GM19043 (cell line): Measurements from ENCODE around the gene WNT8B.

Experiments
- ATAC-seq: cut with Tn5 transposase; IDR thresholded peaks from one replicate; pipeline ENCODE4 v1.9.1; 2021; ENCODE audit warnings: low read depth; ENCODE audit not compliant: unreplicated experiment

The WNT8B gene, protein sequence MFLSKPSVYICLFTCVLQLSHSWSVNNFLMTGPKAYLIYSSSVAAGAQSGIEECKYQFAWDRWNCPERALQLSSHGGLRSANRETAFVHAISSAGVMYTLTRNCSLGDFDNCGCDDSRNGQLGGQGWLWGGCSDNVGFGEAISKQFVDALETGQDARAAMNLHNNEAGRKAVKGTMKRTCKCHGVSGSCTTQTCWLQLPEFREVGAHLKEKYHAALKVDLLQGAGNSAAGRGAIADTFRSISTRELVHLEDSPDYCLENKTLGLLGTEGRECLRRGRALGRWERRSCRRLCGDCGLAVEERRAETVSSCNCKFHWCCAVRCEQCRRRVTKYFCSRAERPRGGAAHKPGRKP

DNA sequence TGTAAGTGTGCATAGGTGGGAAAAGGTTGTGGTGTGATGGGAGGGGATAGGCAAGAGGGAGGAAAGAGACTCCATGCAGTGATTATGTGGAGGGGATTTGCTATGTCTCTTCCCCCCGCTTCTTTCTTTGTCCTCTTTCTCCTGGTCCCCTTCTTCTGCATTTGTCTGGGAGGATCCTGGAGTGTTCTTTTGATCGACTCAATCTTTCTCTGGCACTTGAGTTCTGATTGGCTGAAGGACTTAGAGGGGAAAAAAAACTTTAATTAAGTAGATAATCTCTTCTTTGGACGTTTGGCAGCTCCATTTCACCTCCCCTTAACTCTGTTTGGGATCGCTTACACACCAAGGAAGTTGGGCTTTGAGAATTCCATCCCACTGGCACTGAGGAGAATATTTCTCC is at the start of gene WNT8B:
WNT8B (plus strand) TSS at position 301 of the 400 bp plus-strand sequence. CDS start 160 bp downstream, outside the sequence.
- no peak for ATAC-seq

DNA sequence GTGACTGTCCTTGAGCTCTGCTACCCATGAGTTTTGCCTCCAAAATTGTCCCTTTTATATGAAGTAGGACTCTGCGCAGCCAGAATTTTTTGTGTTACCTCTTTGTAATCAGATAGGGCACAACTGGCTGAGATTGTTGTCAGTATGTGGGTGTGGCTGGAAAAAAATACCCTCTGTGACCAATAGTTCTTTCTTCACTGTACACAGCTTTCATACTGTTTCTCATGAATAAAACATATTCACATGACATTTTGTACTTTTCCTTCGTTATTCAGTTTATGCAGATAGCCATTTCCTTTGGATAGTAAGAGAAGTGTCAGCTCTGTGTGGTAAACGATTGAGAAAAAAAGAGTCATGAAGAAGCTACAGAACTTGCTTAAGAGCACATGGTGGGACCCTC is 49.6 kb upstream of the WNT8B start:
- ATAC-seq = no peak

DNA sequence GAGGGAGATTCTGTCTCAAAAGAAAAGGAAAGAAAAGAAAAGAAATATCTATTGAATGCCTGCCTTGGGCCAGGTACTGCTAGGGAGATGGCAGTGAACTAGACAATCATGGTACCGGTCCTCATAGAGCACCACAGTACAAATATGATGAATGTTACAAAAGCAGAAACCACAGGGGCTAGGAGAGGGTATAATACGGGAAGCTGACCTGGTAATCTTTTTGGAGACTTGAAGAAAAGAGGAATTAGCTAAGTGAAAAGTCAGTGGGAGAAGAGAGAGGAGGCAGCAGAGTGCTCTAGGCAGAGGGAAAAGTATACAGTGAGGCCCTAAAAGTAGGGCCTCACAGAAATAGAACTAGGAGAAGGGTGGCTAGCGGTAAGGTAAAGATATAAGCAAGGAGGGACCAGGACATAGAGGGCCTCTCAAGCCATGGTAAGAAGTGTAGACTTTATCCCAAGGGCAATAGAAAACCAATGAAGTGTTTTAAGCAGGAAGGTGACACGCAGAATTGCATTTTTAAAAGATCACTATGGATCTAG is 42.8 kb upstream of the WNT8B start:
- no peak for ATAC-seq

DNA sequence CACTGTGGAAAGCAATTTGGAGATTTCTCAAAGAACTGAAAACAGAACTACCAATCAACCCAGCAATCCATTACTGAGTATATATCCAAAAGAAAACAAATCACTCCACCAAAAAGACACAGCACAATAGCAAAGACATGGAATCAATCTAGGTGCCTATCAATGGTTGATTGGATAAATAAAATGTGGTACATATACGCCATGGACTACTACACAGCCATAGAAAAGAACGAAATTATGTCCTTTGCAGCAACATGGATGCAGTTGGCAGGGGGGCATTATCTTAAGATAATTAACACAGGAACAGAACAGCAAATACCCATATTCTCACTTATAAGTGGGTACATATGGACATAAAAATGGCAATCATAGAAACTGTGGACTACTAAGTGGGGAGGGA is 35.4 kb upstream of the WNT8B start:
- ATAC-seq = no peak

GRCh38 chr10:100433253-100434240 is 29.3 kb upstream of the WNT8B start:
- peak; percentile 79 for ATAC-seq

- ATAC-seq = no peak
Observed at GRCh38 chr10:100436255-100436654, 26.6 kb upstream of the WNT8B start.

DNA sequence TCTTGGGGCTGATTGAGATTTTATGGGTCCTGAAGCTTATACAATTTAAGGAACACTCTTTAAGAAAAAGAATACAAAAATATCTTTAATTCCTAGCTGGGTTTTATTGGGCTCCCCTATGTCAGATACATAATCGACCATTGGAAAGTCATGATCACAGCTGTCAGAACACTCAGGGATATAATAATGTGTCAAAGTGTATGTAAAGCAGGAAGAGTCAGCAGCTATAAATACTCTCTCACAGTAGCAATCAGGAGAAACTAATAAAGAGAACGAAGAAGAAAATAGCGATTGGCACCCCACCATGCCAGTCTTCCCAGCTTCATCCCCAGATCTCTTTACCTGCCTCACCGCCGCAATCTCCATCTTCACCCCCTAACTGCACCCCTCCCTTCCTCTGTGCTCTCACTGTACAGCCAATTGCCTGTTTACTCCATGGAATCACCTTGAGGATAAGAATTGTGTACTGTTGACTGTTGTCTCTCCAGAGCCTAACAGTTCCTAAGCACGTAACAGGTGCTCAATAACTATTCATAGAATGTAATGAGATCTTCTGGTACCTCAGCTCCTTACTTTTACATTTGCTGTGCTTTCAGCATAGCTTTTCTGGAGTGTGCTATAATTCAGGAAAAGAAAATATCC is 24.0 kb upstream of the WNT8B start:
- no peak for ATAC-seq

DNA sequence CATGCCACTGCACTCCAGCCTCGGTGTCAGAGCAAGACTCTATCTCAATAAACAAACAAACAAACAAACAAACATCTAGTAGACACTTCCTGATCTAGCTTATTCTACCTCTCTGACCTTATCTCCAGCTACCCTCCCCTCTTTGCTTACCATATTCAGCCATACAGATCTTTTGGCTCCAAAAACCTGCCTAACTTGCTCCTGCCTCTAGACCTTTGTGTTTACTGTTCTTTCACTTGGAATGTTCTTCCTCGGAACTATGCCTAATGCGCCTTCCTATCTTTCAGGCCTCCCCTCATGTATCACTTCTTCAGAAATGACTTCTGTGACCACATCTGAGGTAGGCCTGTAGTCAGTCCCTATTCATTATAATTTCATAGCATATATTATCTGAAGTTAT is 20.3 kb upstream of the WNT8B start:
- ATAC-seq = no peak

DNA sequence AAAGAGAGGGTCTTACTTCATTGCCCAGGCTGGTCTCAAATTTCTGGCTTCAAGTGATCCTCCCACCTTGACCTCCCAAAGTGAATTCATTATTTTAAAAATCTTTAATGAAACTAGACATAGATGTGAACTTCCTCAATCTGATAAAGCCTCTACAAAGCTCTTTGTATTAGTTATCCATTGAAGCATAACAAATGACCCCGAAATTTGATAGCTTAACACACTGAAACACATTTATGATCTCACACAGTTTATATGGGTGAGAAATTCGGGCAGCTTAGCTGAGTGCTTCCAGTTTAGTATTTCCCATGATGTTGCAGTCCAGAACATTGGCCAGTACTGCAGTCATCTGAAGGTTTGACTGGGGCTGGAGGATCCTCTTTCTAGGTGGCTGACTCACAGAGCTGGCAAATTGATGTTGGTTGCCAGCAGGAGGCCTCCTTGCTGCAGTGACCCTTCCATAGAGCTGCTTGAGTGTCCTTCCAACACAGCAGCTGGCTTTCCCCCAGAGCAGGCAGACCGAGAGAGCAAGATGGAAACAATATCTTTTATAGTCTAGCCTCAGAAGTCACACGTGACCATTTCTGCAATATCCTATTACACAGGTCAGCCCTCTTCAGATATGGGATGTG is 16.6 kb upstream of the WNT8B start:
- no peak for ATAC-seq

DNA sequence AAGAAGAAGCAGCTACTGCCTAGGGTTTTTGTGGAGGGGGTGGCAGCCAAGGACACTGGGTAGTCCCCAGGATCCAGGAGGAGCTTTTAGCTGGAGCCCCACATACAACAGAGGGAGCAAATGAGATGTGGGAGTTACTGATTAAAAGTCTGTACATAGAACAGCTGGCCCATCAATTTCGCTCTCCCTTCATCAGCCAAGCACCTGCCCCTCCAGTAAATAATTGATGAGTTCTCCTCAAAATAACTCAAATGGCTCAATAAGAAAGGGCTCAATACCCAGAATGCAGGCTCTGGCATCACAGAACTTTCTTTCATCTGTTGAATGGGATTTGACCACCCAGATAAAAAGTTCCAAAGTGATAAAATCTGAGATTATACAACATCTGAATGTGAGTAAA is 15.1 kb upstream of the WNT8B start:
- no peak for ATAC-seq

DNA sequence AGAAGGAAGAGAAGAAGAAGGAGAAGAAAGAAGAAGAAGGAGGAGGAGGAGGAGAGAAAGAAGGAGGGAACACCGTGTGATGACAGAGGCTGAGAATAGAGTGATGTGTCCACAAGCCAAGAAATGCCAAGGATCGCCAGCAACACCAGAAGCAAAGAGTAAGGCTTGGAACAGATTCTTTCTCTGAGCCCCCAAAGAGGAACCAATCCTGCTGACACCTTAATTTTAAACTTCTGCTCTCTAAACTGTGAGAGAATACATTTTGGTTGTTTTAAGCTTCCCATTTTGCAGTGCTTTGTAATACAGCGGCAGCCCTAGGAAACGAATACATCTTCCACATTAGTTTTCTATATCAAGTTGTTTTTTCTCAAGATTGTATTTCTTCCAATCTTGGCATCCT is 13.9 kb upstream of the WNT8B start:
- ATAC-seq = no peak

- no peak for ATAC-seq
Observed at GRCh38 chr10:100468322-100468721, 5.5 kb downstream of the WNT8B start.

GRCh38 chr10:100468978-100469377 is 6.2 kb downstream of the WNT8B start:
- ATAC-seq = no peak

DNA sequence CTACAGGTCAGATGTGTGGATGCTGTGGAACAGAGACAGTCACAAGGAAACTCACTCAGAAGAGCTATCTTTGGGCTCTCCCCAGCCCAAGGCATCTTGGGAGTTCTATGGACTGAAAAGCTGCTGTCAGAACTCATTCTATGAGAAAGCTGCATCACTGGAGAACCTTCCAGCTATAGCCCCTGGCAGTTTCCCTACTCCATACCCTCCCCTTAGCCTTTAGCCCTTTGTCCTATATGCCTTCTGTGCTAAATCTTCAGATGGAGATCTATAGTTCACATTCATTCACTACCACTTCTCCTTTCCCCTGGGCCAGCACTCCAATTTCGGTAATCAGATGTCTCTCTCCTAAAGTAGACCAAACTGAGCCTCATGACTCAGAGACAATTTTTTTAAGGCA is 6.9 kb downstream of the WNT8B start:
- no peak for ATAC-seq

DNA sequence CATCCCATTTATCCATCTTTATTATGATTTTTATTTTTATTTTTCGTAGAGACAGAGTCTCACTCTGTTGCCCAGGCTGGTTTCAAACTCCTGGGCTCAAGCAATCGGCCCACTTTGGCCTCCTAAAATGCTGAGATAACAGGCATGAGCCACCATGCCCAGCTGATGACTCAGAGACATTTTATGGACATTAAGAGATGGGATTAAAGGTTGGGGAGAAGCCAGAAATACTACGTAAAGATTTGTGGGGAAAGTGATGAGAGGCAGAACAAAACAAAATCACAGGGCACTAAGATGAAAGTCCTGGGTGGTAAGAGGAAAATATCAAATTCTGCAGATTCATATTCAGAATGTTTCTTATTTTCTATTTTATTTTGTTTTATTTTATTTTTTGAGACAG is 7.6 kb downstream of the WNT8B start:
- ATAC-seq = no peak

DNA sequence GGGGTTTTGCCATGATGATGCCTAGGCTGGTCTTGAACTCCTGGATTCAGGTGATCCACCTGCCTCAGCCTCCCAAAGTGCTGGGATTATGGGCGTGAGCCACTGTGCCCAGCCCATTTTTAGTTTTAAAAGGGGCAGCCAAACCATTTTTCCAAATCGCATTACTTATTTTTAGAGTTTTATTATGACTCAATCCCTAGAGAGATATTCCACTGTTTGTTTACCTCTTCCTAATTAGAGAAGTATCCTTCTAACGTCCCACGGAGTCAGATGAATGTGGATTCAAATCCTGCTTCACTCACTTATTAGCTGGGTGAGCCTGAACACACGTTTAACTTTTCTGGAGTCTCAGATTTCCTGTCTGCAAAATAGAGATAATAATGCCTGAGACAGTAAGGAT is 15.2 kb downstream of the WNT8B start:
- no peak for ATAC-seq

- no peak for ATAC-seq
Observed at GRCh38 chr10:100479037-100479436, 16.2 kb downstream of the WNT8B start.

DNA sequence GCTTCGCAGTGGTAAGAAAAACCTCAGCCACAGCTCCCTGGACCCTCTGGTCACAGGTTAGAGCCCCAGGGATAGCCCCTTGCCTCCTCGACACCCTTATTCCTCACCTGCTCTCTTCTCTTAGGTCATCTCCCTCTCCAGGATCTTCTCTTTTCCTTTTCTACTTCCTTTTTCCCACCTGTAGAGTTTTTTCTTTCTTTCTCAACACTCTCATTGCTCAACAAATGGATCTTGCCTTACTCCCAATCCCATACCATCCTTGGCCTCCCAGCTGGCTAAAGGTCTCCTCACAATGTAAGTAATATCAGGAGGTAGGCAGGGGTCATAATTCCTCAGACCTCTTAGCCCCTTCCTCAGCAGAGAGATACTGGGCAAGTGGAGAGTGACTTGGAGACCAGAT is 17.2 kb downstream of the WNT8B start:
- ATAC-seq = no peak

- peak; percentile 99 for ATAC-seq
Observed at GRCh38 chr10:100481462-100482081, 18.8 kb downstream of the WNT8B start.
